ENCODE results near the gene SRRM4. TPM values are rescaled to one million over a fixed set of nuclear protein-coding genes. Genes with fewer than 3 reads are reported as not detected.

Gene SRRM4
- total and polyA plus RNA-seq, 2 experiments from 2014 or later: 0.53 to 0.63 TPM

GRCh38 chr12:119071176-119071575 is 89.8 kb downstream of the SRRM4 start:
- Mint-ChIP-seq H3K4me1 (peaks cover 14% of the 10 kb centered on the region), H3K9me3 (no peaks in the 10 kb centered on the region), H3K36me3 (ENCODE audit: low read depth) (no peaks in the 10 kb centered on the region), H3K27ac (no peak overlapping the region), H3K4me3 (no peak overlapping the region), H3K27me3 (ENCODE audit: insufficient read depth, low read depth, poor library complexity) (peaks cover 5% of the 10 kb centered on the region)
- H2AFZ ChIP-seq: no peak overlapping the region
- TF ChIP-seq JUNB (IDR thresholded peaks at IDR 0.05; ENCODE audit: unreplicated experiment) (no peak), POLR2AphosphoS5 (IDR thresholded peaks at IDR 0.05; ENCODE audit: low read depth) (no peak), ZNF331 (CRISPR knock-in tag; IDR thresholded peaks at IDR 0.05; ENCODE audit: low read depth) (no peak), CREB1 (CRISPR knock-in tag; IDR thresholded peaks at IDR 0.05; ENCODE audit: low read depth) (no peak), ETS1 (IDR thresholded peaks at IDR 0.05) (no peak), STAT1 (IDR thresholded peaks at IDR 0.05; ENCODE audit: unreplicated experiment) (no peak), NANOG (IDR thresholded peaks at IDR 0.05; ENCODE audit: borderline replicate concordance) (no peak), REST (IDR thresholded peaks at IDR 0.05; ENCODE audit: unreplicated experiment) (no peak), EZH2phosphoT487 (IDR thresholded peaks at IDR 0.05; ENCODE audit: unreplicated experiment) (no peak), EZH2 (IDR thresholded peaks at IDR 0.05; ENCODE audit: low read depth, unreplicated experiment) (no peak), ZNF114 (CRISPR knock-in tag; IDR thresholded peaks at IDR 0.05) (no peak)
- TF ChIP-seq, protein P1, sequence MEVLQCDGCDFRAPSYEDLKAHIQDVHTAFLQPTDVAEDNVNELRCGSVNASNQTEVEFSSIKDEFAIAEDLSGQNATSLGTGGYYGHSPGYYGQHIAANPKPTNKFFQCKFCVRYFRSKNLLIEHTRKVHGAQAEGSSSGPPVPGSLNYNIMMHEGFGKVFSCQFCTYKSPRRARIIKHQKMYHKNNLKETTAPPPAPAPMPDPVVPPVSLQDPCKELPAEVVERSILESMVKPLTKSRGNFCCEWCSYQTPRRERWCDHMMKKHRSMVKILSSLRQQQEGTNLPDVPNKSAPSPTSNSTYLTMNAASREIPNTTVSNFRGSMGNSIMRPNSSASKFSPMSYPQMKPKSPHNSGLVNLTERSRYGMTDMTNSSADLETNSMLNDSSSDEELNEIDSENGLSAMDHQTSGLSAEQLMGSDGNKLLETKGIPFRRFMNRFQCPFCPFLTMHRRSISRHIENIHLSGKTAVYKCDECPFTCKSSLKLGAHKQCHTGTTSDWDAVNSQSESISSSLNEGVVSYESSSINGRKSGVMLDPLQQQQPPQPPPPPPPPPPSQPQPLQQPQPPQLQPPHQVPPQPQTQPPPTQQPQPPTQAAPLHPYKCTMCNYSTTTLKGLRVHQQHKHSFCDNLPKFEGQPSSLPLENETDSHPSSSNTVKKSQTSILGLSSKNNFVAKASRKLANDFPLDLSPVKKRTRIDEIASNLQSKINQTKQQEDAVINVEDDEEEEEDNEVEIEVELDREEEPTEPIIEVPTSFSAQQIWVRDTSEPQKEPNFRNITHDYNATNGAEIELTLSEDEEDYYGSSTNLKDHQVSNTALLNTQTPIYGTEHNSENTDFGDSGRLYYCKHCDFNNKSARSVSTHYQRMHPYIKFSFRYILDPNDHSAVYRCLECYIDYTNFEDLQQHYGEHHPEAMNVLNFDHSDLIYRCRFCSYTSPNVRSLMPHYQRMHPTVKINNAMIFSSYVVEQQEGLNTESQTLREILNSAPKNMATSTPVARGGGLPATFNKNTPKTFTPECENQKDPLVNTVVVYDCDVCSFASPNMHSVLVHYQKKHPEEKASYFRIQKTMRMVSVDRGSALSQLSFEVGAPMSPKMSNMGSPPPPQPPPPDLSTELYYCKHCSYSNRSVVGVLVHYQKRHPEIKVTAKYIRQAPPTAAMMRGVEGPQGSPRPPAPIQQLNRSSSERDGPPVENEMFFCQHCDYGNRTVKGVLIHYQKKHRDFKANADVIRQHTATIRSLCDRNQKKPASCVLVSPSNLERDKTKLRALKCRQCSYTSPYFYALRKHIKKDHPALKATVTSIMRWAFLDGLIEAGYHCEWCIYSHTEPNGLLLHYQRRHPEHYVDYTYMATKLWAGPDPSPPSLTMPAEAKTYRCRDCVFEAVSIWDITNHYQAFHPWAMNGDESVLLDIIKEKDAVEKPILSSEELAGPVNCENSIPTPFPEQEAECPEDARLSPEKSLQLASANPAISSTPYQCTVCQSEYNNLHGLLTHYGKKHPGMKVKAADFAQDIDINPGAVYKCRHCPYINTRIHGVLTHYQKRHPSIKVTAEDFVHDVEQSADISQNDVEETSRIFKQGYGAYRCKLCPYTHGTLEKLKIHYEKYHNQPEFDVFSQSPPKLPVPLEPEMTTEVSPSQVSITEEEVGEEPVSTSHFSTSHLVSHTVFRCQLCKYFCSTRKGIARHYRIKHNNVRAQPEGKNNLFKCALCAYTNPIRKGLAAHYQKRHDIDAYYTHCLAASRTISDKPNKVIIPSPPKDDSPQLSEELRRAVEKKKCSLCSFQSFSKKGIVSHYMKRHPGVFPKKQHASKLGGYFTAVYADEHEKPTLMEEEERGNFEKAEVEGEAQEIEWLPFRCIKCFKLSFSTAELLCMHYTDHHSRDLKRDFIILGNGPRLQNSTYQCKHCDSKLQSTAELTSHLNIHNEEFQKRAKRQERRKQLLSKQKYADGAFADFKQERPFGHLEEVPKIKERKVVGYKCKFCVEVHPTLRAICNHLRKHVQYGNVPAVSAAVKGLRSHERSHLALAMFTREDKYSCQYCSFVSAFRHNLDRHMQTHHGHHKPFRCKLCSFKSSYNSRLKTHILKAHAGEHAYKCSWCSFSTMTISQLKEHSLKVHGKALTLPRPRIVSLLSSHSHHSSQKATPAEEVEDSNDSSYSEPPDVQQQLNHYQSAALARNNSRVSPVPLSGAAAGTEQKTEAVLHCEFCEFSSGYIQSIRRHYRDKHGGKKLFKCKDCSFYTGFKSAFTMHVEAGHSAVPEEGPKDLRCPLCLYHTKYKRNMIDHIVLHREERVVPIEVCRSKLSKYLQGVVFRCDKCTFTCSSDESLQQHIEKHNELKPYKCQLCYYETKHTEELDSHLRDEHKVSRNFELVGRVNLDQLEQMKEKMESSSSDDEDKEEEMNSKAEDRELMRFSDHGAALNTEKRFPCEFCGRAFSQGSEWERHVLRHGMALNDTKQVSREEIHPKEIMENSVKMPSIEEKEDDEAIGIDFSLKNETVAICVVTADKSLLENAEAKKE (CRISPR knock-in tag; IDR thresholded peaks at IDR 0.05): no peak
- H3F3A ChIP-seq (replicated peaks; ENCODE audit: low read depth): no peaks in the 10 kb centered on the region
- no peaks in the 10 kb centered on the region for H3K79me2 ChIP-seq (replicated peaks; ENCODE audit: insufficient read depth)
- H3K36me3 ChIP-seq (ENCODE audit: insufficient read depth): no peaks in the 10 kb centered on the region
- H3K27me3 ChIP-seq (ENCODE audit: insufficient read depth): no peaks in the 10 kb centered on the region
- H4K20me1 ChIP-seq (replicated peaks; ENCODE audit: insufficient read depth): peaks cover 3% of the 10 kb centered on the region; the same call in 1 of the 2 replicates
- H3K9me2 ChIP-seq (ENCODE audit: insufficient read depth): peaks cover 3% of the 10 kb centered on the region; the same call in 1 of the 2 replicates
- ATAC-seq: no peak
- H3K27ac ChIP-seq (ENCODE audit: low read depth): no peak overlapping the region
- no peak overlapping the region for H3K4me3 ChIP-seq
- H3K4me2 ChIP-seq: no peak overlapping the region
- no peak for DNase-seq (ENCODE audit: low spot score)
- peaks cover 9% of the 10 kb centered on the region for H3K4me1 ChIP-seq (ENCODE audit: insufficient read depth)
